T-cell (primary cell): ENCODE results near the gene PTPRD. TPM values are rescaled to one million over a fixed set of nuclear protein-coding genes. Genes with fewer than 3 reads are reported as not detected.
A peak's percentile ranks its signal among the peaks of the same experiment; 100 is the strongest.

Experiments used
- ATAC-seq, 4 experiments: fragments of 200-7000 bp in 3 of 4; fragments of 150-1000 bp in 1 of 4; cut with Tn5 transposase; replicated peaks in 1 of 4; 1 replicate in 3 of 4; 2 replicates in 1 of 4; pipeline ENCODE4 v1.10.0; 2021; ENCODE audit warnings: moderate library complexity in 3 of 4, mild to moderate bottlenecking in 2 of 4, moderate number of reproducible peaks in 1 of 4
- CTCF ChIA-PET, 2 donors: fragments of 300-600 bp; sonication (Branson Sonifier 250); formaldehyde crosslinking; loops; one replicate each; lab custom pipeline; 2022; ENCODE audit warnings: antibody characterized with exemption in 2 of 2; lab: Charles Lee
- POLR2A ChIA-PET, 2 donors: fragments of 300-600 bp; sonication (Branson Sonifier 250); formaldehyde crosslinking; loops; one replicate each; lab custom pipeline; 2022; ENCODE audit warnings: antibody characterized with exemption in 2 of 2; lab: Charles Lee
- DNase-seq, 35 experiments: peaks; one replicate each; pipeline versions ENCODE4 v3.0.0 to v3.0.0-alpha.2; 2013 to 2023
- H3K27ac ChIP-seq: one replicate; pipeline ENCODE4 v1.5.1; 2013; ENCODE audit warnings: low read length
- H3K27me3 ChIP-seq, 2 experiments: replicated peaks in 1 of 2; 1 replicate in 1 of 2; 2 replicates in 1 of 2; pipeline versions ENCODE4 v1.6.1 to v1.7.0; 2013; ENCODE audit warnings: low read length in 1 of 2, mixed read lengths in 1 of 2; ENCODE audit not compliant: control insufficient read depth in 2 of 2, insufficient read depth in 2 of 2; ENCODE audit errors: extremely low read depth in 1 of 2
- H3K36me3 ChIP-seq, 2 donors: 1 replicate in 1 of 2; 2 replicates in 1 of 2; pipeline versions ENCODE4 v1.6.1 to v1.7.0; 2013; ENCODE audit warnings: low read length in 1 of 2; ENCODE audit not compliant: control insufficient read depth in 2 of 2, insufficient read depth in 1 of 2; ENCODE audit errors: extremely low read depth in 1 of 2
- H3K4me1 ChIP-seq, 2 experiments: 1 replicate in 1 of 2; 2 replicates in 1 of 2; pipeline versions ENCODE4 v1.6.1 to v1.7.0; 2013; ENCODE audit warnings: low read length in 2 of 2, mixed read lengths in 1 of 2; ENCODE audit not compliant: insufficient read depth in 2 of 2, control insufficient read depth in 1 of 2; ENCODE audit errors: extremely low read depth in 1 of 2
- H3K4me3 ChIP-seq, 2 donors: 1 replicate in 1 of 2; 2 replicates in 1 of 2; pipeline versions ENCODE4 v1.5.1 to v1.7.0; 2013; ENCODE audit warnings: mild to moderate bottlenecking in 2 of 2, low read length in 1 of 2, moderate library complexity in 1 of 2; ENCODE audit not compliant: control insufficient read depth in 1 of 2; ENCODE audit errors: extremely low read depth in 1 of 2
- H3K9me3 ChIP-seq: 2 replicates; pipeline ENCODE4 v1.7.0; 2013
- H3K27ac Mint-ChIP-seq, 2 donors: one replicate each; pipeline ENCODE4 v1.8.0; 2020 to 2021; ENCODE audit warnings: mild to moderate bottlenecking in 2 of 2, mixed read lengths in 2 of 2
- H3K27me3 Mint-ChIP-seq, 2 donors: one replicate each; pipeline ENCODE4 v1.8.0; 2021 to 2022; ENCODE audit warnings: mixed read lengths in 2 of 2
- H3K36me3 Mint-ChIP-seq: one replicate; pipeline ENCODE4 v1.8.0; 2021; ENCODE audit warnings: mixed read lengths
- H3K4me1 Mint-ChIP-seq, 3 donors: one replicate each; pipeline ENCODE4 v1.8.0; 2020 to 2022; ENCODE audit warnings: mixed read lengths in 3 of 3, mild to moderate bottlenecking in 1 of 3
- H3K4me3 Mint-ChIP-seq, 3 donors: one replicate each; pipeline ENCODE4 v1.8.0; 2020 to 2022; ENCODE audit warnings: mild to moderate bottlenecking in 3 of 3, mixed read lengths in 3 of 3, moderate library complexity in 3 of 3
- H3K9me3 Mint-ChIP-seq, 3 donors: one replicate each; pipeline ENCODE4 v1.8.0; 2020 to 2022; ENCODE audit warnings: mixed read lengths in 3 of 3
- WGBS: methylation state at CpG from one replicate; pipeline ENCODE4 v1.1.5; 2013; ENCODE audit warnings: missing lambda C conversion rate; ENCODE audit not compliant: insufficient coverage; 5-methylcytosine and 5-hydroxymethylcytosine counted together
- total RNA-seq, 35 experiments: library from RNA in 6 of 35; stranded (reverse) in 6 of 35; fragments of 120-200 nt in 1 of 35; gene quantifications; one replicate each; pipeline versions ENCODE4 v1.2.1 to v1.2.4 and lab custom pipeline; 2013 to 2026

Gene PTPRD
- total RNA-seq, 5 donors from 2014 or later (not counting 1 experiment from before 2014, with no cell fraction given): 0.13 to 0.61 (median 0.38) TPM; not detected in 2

GRCh38 chr9:8429768-8430167 is 2183.0 kb downstream of the PTPRD start:
- H3K36me3 ChIP-seq: no peaks in the 10 kb centered on the region
- no peak overlapping the region for H3K4me3 Mint-ChIP-seq
- H3K27me3 ChIP-seq: no peaks in the 10 kb centered on the region
- no peak for DNase-seq
- no peaks in the 10 kb centered on the region for H3K9me3 ChIP-seq
- no peak overlapping the region for H3K27ac ChIP-seq
- H3K4me3 ChIP-seq: no peak overlapping the region
- no peak overlapping the region for H3K27ac Mint-ChIP-seq
- peaks cover 2 to 27% of the 10 kb centered on the region in 2 experiments for H3K4me1 ChIP-seq
- no peaks in the 10 kb centered on the region for H3K27me3 Mint-ChIP-seq
- no peaks in the 10 kb centered on the region for H3K9me3 Mint-ChIP-seq
- H3K36me3 Mint-ChIP-seq: no peaks in the 10 kb centered on the region
- ATAC-seq: peak in 2 of 4 experiments; percentile 29 to 49
- WGBS: no CpG with 5 or more reads among the region's 1 CpG
- peaks cover 32 to 33% (median 32%) of the 10 kb centered on the region in 3 donors for H3K4me1 Mint-ChIP-seq
- POLR2A ChIA-PET: interaction anchor here in 1 of 2 donors (0.5 kb wide), 1 partner anchor 9 kb away, joined by 5 read pairs; no protein-coding TSS in a partner anchor
- CTCF ChIA-PET: interaction anchor here in 1 of 2 donors (0.9 kb wide), 1 partner anchor 10 kb away, joined by 3 read pairs; no protein-coding TSS in a partner anchor

GRCh38 chr9:8429157-8429556 is 2183.6 kb downstream of the PTPRD start:
- Mint-ChIP-seq H3K4me3 (no peak overlapping the region), H3K9me3 (no peaks in the 10 kb centered on the region), H3K4me1 (peaks cover 32 to 33% (median 32%) of the 10 kb centered on the region in 3 donors), H3K27ac (no peak overlapping the region), H3K36me3 (no peaks in the 10 kb centered on the region), H3K27me3 (no peaks in the 10 kb centered on the region)
- H3K36me3 ChIP-seq: no peaks in the 10 kb centered on the region
- ChIA-PET CTCF (no interaction called here), POLR2A (no interaction called here)
- no peak overlapping the region for H3K27ac ChIP-seq
- peaks cover 2 to 27% of the 10 kb centered on the region in 2 experiments for H3K4me1 ChIP-seq
- no peaks in the 10 kb centered on the region for H3K9me3 ChIP-seq
- ATAC-seq: peak in 1 of 4 experiments; percentile 18
- no peak overlapping the region for H3K4me3 ChIP-seq
- H3K27me3 ChIP-seq: no peaks in the 10 kb centered on the region
- WGBS: no CpG with 5 or more reads among the region's 1 CpG
- no peak for DNase-seq

GRCh38 chr9:8428389-8428788 is 2184.4 kb downstream of the PTPRD start:
- no peaks in the 10 kb centered on the region for H3K36me3 Mint-ChIP-seq
- 50% methylated on average over 1 of the region's 3 CpGs for WGBS
- ChIA-PET POLR2A (no interaction called here), CTCF (no interaction called here)
- peaks cover 2 to 27% of the 10 kb centered on the region in 2 experiments for H3K4me1 ChIP-seq
- H3K4me3 ChIP-seq: no peak overlapping the region
- DNase-seq: no peak
- peak in 2 of 4 experiments; percentile 42 to 60 for ATAC-seq
- no peaks in the 10 kb centered on the region for H3K36me3 ChIP-seq
- H3K9me3 ChIP-seq: no peaks in the 10 kb centered on the region
- H3K4me1 Mint-ChIP-seq: peaks cover 32 to 33% (median 32%) of the 10 kb centered on the region in 3 donors
- no peak overlapping the region for H3K4me3 Mint-ChIP-seq
- H3K27ac Mint-ChIP-seq: no peak overlapping the region
- H3K27me3 Mint-ChIP-seq: no peaks in the 10 kb centered on the region
- no peaks in the 10 kb centered on the region for H3K9me3 Mint-ChIP-seq
- no peaks in the 10 kb centered on the region for H3K27me3 ChIP-seq
- no peak overlapping the region for H3K27ac ChIP-seq

- H3K4me1 ChIP-seq: peaks cover 2 to 12% of the 10 kb centered on the region in 2 experiments
- no peaks in the 10 kb centered on the region for H3K36me3 ChIP-seq
- H3K27ac ChIP-seq: no peak overlapping the region
- WGBS: 93% methylated on average over 2 of the region's 3 CpGs
- Mint-ChIP-seq H3K4me3 (no peak overlapping the region), H3K9me3 (no peaks in the 10 kb centered on the region), H3K4me1 (peaks cover 19 to 22% (median 21%) of the 10 kb centered on the region in 3 donors), H3K36me3 (no peaks in the 10 kb centered on the region), H3K27me3 (no peaks in the 10 kb centered on the region), H3K27ac (no peak overlapping the region)
- ATAC-seq (no peak), DNase-seq (no peak)
- no peak overlapping the region for H3K4me3 ChIP-seq
- H3K9me3 ChIP-seq: no peaks in the 10 kb centered on the region
- ChIA-PET POLR2A (interaction anchor here in 1 of 2 donors (0.6 kb wide), 1 partner anchor 22 kb away, joined by 3 read pairs; no protein-coding TSS in a partner anchor), CTCF (interaction anchor here in 1 of 2 donors (0.5 kb wide), 1 partner anchor 91 kb away, joined by 5 read pairs; no protein-coding TSS in a partner anchor)
- H3K27me3 ChIP-seq: no peaks in the 10 kb centered on the region
These were observed 2187.9 kb downstream of the PTPRD start for GRCh38 chr9:8424786-8425410.

- Histone ChIP-seq H3K36me3 (no peaks in the 10 kb centered on the region), H3K27ac (no peak overlapping the region), H3K4me3 (no peak overlapping the region), H3K4me1 (no peaks in the 10 kb centered on the region), H3K27me3 (no peaks in the 10 kb centered on the region), H3K9me3 (no peaks in the 10 kb centered on the region)
- ChIA-PET CTCF (interaction anchor here in 1 of 2 donors (0.8 kb wide), 1 partner anchor 10 kb away, joined by 3 read pairs; no protein-coding TSS in a partner anchor), POLR2A (interaction anchor here in 1 of 2 donors (0.6 to 0.7 kb wide), 2 partner anchors 10 to 254 kb away, joined by 3 to 5 read pairs; no protein-coding TSS in a partner anchor)
- no peak overlapping the region for H3K27ac Mint-ChIP-seq
- ATAC-seq: no peak
- no peaks in the 10 kb centered on the region for H3K36me3 Mint-ChIP-seq
- WGBS: no CpG with 5 or more reads among the region's 2 CpGs
- DNase-seq: no peak
- no peaks in the 10 kb centered on the region for H3K9me3 Mint-ChIP-seq
- H3K4me1 Mint-ChIP-seq: no peaks in the 10 kb centered on the region
- no peak overlapping the region for H3K4me3 Mint-ChIP-seq
- H3K27me3 Mint-ChIP-seq: no peaks in the 10 kb centered on the region
These were observed 2192.4 kb downstream of the PTPRD start for GRCh38 chr9:8420416-8420815.

- ATAC-seq: no peak
- no peak overlapping the region for H3K4me3 Mint-ChIP-seq
- Histone ChIP-seq H3K36me3 (no peaks in the 10 kb centered on the region), H3K4me1 (no peaks in the 10 kb centered on the region), H3K27me3 (no peaks in the 10 kb centered on the region), H3K9me3 (no peaks in the 10 kb centered on the region), H3K27ac (no peak overlapping the region), H3K4me3 (no peak overlapping the region)
- CTCF ChIA-PET: interaction anchor here in 1 of 2 donors (0.5 to 0.8 kb wide), 3 partner anchors 10 to 731 kb away, joined by 3 read pairs; partner anchors contain the start of gene DMAC1
- no peaks in the 10 kb centered on the region for H3K4me1 Mint-ChIP-seq
- no peak for DNase-seq
- no peaks in the 10 kb centered on the region for H3K36me3 Mint-ChIP-seq
- H3K27me3 Mint-ChIP-seq: no peaks in the 10 kb centered on the region
- H3K9me3 Mint-ChIP-seq: no peaks in the 10 kb centered on the region
- POLR2A ChIA-PET: interaction anchor here in 1 of 2 donors (0.6 kb wide), 2 partner anchors 255 to 1228 kb away, joined by 3 read pairs; no protein-coding TSS in a partner anchor
- WGBS: no CpG with 5 or more reads among the region's 3 CpGs
- no peak overlapping the region for H3K27ac Mint-ChIP-seq
These were observed 2193.1 kb downstream of the PTPRD start for GRCh38 chr9:8419596-8420275.
